ENCODE results near the gene OSTM1. TPM values are rescaled to one million over a fixed set of nuclear protein-coding genes. Genes with fewer than 3 reads are reported as not detected.

OSTM1 gene
- total RNA-seq, 4 donors from 2014 or later = 26.3 to 327 (median 58.4) TPM

DNA sequence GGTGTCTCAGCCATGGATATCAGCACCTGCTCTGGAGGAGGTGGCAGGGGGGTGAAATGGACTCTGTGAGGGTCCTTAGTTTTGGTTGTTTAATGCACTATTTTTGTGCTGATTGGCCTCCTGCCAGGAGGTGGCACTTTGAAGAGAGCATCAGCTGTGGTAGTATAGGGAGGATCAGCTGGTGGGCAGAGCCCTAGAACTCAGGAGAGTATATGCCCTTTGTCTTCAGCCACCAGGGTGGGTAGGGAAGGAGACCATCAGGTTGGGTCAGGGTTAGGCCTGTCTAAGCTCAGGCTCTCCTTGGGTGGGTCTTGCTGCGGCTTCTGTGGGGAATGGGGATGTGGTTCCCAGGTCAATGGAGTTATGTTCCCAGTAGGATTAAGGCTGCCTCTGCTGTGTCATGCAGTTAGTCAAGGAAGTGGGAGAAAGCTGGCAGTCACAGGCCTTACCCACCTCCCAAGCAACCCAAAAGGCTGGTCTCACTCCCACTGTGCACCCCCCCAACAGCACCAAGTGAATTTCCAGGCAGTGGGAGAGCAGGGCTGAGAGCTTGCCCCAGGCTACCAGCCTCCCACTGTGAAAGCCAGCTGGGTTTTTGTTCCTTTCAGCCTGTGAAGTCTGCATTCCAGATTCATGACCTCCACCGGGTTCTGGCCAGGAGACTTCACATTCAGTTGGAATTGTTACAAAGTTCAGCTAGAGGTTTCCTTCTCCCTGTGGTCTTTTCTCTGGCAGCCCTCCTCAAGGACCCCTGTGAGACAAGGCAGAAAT is 5.7 kb upstream of the OSTM1 start:
- 74% methylated on average over 2 of the region's 2 CpGs; no CpG with 5 or more reads in 1 of the 2 donors for WGBS, 2 donors (ENCODE audit: low coverage in 1 of 2)
- H3K27ac ChIP-seq = no peak overlapping the region
- H3K4me3 ChIP-seq = no peak overlapping the region
- DNase-seq = no peak
- peaks cover 3% of the 10 kb centered on the region for H3K27me3 ChIP-seq
- no peak for TF ChIP-seq EP300 (IDR thresholded peaks at IDR 0.05; ENCODE audit: low read depth)
- no peaks in the 10 kb centered on the region for H3K36me3 ChIP-seq
- intact Hi-C loops (cut with DNase I; ENCODE audit: low total_unique reads) (no loop called here), in situ Hi-C loops (cut with MboI; ENCODE audit: low pct_ligation_motif_present in 1 of 4, low pct_unique_long_range_greater_than_20kb in 1 of 4, low sequenced_read_pairs in 3 of 4) (no loop called here)
- peaks cover 4 to 6% (median 4%) of the 10 kb centered on the region in 4 donors for H3K4me1 ChIP-seq
- no peaks in the 10 kb centered on the region for H3K9me3 ChIP-seq

DNA sequence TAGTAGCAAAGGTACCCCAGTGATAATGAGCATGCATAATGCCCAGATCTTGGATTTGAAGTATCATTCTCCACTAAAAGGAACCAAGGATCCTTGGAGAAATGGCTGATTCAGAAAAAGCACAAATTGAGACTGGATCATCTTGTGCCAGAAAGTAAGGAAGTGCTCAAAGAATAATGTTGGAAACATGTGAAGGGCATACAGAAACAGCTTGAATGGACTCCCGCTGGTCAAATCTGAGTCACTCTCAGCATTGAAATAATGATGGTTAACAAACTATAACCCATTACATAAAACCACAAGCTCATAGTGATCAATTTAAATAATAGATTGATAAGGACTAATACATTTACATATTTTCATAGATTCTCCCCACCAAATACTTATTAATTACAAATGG is 3.6 kb upstream of the OSTM1 start:
- H3K27ac ChIP-seq = no peak overlapping the region
- no peaks in the 10 kb centered on the region for H3K9me3 ChIP-seq
- WGBS, 2 donors (ENCODE audit: low coverage in 1 of 2) = 75 to 91% methylated on average over 1 of the region's 1 CpG
- peaks cover 3% of the 10 kb centered on the region for H3K27me3 ChIP-seq
- peaks cover 4 to 17% (median 15%) of the 10 kb centered on the region in 4 donors for H3K4me1 ChIP-seq
- H3K36me3 ChIP-seq = no peaks in the 10 kb centered on the region
- no peak for TF ChIP-seq POLR2AphosphoS5 (IDR thresholded peaks at IDR 0.05)
- TF ChIP-seq EP300 (IDR thresholded peaks at IDR 0.05; ENCODE audit: low read depth) = no peak
- TF ChIP-seq POLR2A (IDR thresholded peaks at IDR 0.05) = no peak
- TF ChIP-seq, protein P1, sequence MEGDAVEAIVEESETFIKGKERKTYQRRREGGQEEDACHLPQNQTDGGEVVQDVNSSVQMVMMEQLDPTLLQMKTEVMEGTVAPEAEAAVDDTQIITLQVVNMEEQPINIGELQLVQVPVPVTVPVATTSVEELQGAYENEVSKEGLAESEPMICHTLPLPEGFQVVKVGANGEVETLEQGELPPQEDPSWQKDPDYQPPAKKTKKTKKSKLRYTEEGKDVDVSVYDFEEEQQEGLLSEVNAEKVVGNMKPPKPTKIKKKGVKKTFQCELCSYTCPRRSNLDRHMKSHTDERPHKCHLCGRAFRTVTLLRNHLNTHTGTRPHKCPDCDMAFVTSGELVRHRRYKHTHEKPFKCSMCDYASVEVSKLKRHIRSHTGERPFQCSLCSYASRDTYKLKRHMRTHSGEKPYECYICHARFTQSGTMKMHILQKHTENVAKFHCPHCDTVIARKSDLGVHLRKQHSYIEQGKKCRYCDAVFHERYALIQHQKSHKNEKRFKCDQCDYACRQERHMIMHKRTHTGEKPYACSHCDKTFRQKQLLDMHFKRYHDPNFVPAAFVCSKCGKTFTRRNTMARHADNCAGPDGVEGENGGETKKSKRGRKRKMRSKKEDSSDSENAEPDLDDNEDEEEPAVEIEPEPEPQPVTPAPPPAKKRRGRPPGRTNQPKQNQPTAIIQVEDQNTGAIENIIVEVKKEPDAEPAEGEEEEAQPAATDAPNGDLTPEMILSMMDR (IDR thresholded peaks at IDR 0.05) = no peak
- no peak for DNase-seq
- intact Hi-C loops (cut with DNase I; ENCODE audit: low total_unique reads) = no loop called here
- H3K4me3 ChIP-seq = no peak overlapping the region
- in situ Hi-C loops (cut with MboI; ENCODE audit: low pct_ligation_motif_present in 1 of 4, low pct_unique_long_range_greater_than_20kb in 1 of 4, low sequenced_read_pairs in 3 of 4) = no loop called here

DNA sequence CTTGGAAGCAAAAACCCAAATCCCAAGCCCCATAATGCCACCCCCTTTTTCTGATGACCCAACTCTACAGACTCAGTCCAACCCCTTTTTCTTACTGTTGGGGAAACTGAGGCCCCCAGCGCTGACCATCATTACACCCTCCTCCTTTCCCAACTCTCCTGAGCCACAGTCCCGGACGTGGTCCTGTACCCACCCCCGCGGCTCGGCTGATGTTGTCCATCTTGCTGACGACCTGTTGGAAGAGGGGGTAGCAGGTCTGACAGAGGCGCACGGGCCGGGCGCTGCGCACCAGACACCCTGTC is 533 bp downstream of the OSTM1 start:
- WGBS, 2 donors (ENCODE audit: low coverage in 1 of 2) = 1 to 2% methylated on average over 8 to 12 of the region's 12 CpGs
- Histone ChIP-seq H3K27ac (peak overlapping the region; percentile 79 to 88 (median 87)), H3K4me1 (peaks cover 4 to 22% (median 16%) of the 10 kb centered on the region in 4 donors), H3K9me3 (no peaks in the 10 kb centered on the region), H3K36me3 (no peaks in the 10 kb centered on the region), H3K4me3 (peak overlapping the region; percentile 65 to 97 (median 86)), H3K27me3 (no peaks in the 10 kb centered on the region)
- TF ChIP-seq POLR2A (IDR thresholded peaks at IDR 0.05) = no peak
- TF ChIP-seq, protein P1 (IDR thresholded peaks at IDR 0.05) = no peak
- no peak for TF ChIP-seq POLR2AphosphoS5 (IDR thresholded peaks at IDR 0.05)
- no peak for TF ChIP-seq EP300 (IDR thresholded peaks at IDR 0.05; ENCODE audit: low read depth)
- no peak for DNase-seq
- in situ Hi-C loops (cut with MboI; ENCODE audit: low pct_ligation_motif_present in 1 of 4, low pct_unique_long_range_greater_than_20kb in 1 of 4, low sequenced_read_pairs in 3 of 4) = no loop called here
- intact Hi-C loops (cut with DNase I; ENCODE audit: low total_unique reads) = no loop called here

DNA sequence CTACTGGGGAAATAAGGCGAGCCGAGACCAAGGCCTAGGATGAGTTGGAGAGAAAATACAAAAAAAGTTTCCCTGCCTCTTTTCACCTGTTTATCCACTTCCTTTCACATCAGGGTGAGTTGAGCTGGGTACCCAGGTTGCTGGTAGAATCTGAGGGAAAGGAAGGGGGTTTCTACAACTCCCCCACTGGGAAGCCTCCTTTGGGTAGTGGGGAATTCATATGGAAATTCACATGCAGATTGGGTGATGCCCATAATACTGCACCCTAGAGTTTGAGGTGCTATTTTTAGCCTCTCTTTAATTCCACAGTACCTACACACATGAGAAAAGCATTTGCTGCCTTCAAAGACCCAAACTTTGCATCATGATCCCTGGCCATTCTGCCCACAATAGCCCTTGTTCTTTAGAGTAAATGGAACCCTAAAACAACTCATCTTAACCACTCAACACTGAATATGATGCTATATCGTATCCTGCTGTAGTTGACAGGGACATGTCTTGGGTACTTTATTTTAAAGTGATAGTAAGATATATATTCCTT is 2.7 kb downstream of the OSTM1 start:
- intact Hi-C loops (cut with DNase I; ENCODE audit: low total_unique reads) = no loop called here
- no peak for DNase-seq
- in situ Hi-C loops (cut with MboI; ENCODE audit: low pct_ligation_motif_present in 1 of 4, low pct_unique_long_range_greater_than_20kb in 1 of 4, low sequenced_read_pairs in 3 of 4) = no loop called here
- peaks cover 4 to 30% (median 16%) of the 10 kb centered on the region in 4 donors for H3K4me1 ChIP-seq
- no peak overlapping the region for H3K4me3 ChIP-seq
- H3K36me3 ChIP-seq = no peaks in the 10 kb centered on the region
- no peaks in the 10 kb centered on the region for H3K27me3 ChIP-seq
- no peak overlapping the region for H3K27ac ChIP-seq
- 93% methylated on average over 3 of the region's 3 CpGs; no CpG with 5 or more reads in 1 of the 2 donors for WGBS, 2 donors (ENCODE audit: low coverage in 1 of 2)
- TF ChIP-seq, protein P1 (IDR thresholded peaks at IDR 0.05) = no peak
- TF ChIP-seq POLR2A (IDR thresholded peaks at IDR 0.05) (no peak), POLR2AphosphoS5 (IDR thresholded peaks at IDR 0.05) (no peak), EP300 (IDR thresholded peaks at IDR 0.05; ENCODE audit: low read depth) (no peak)
- H3K9me3 ChIP-seq = no peaks in the 10 kb centered on the region

Measured in transverse colon (tissue), 4 donors.